H1 (cell line): ENCODE measurements around the gene ASTN2. TPM values are rescaled to one million over a fixed set of nuclear protein-coding genes. Genes with fewer than 3 reads are reported as not detected.

Source experiments
- CHD7 ChIP-seq: fragments of 300-600 bp; sonication (generic); IDR thresholded peaks from 2 replicates; pipeline ENCODE4 v1.7.1; 2012; ENCODE audit warnings: low read length, moderate library complexity, mild to moderate bottlenecking, inconsistent platforms; ENCODE audit not compliant: insufficient replicate concordance
- CREB1 ChIP-seq: IDR thresholded peaks from 2 replicates; pipeline ENCODE4 v1.6.1; 2012; ENCODE audit warnings: inconsistent platforms
- EGR1 ChIP-seq: IDR thresholded peaks from 2 replicates; pipeline ENCODE4 v1.6.1; 2011; ENCODE audit warnings: low read depth, low read length, borderline replicate concordance
- EP300 ChIP-seq, 2 experiments: IDR thresholded peaks; 1 replicate in 1 of 2; 2 replicates in 1 of 2; pipeline ENCODE4 v1.6.1; 2011 to 2012; ENCODE audit warnings: low read depth in 2 of 2, low read length in 2 of 2, mild to moderate bottlenecking in 2 of 2, borderline replicate concordance in 1 of 2, inconsistent platforms in 1 of 2, moderate library complexity in 1 of 2
- GABPA ChIP-seq: IDR thresholded peaks from 2 replicates; pipeline ENCODE4 v1.6.1; 2011; ENCODE audit warnings: mild to moderate bottlenecking, low read length, moderate library complexity, borderline replicate concordance; ENCODE audit not compliant: insufficient read depth
- KDM4A ChIP-seq: IDR thresholded peaks from one replicate; pipeline ENCODE4 v1.7.1; 2012; ENCODE audit warnings: low read depth, mild to moderate bottlenecking, moderate library complexity, low read length, inconsistent platforms; ENCODE audit not compliant: severe bottlenecking
- MAFK ChIP-seq: IDR thresholded peaks from 2 replicates; pipeline ENCODE4 v1.6.1; 2012; ENCODE audit warnings: low read depth, mild to moderate bottlenecking, improper control_type of control experiment, low read length
- POU5F1 ChIP-seq: IDR thresholded peaks from 2 replicates; pipeline ENCODE4 v1.6.1; 2011; ENCODE audit warnings: low read depth, mild to moderate bottlenecking, low read length, moderate library complexity
- SAP30 ChIP-seq: fragments of 300-600 bp; sonication (generic); IDR thresholded peaks from 2 replicates; pipeline ENCODE4 v1.7.1; 2012; ENCODE audit warnings: low read length, moderate library complexity, mild to moderate bottlenecking, inconsistent platforms; ENCODE audit not compliant: insufficient read depth, insufficient replicate concordance
- SP4 ChIP-seq: IDR thresholded peaks from 2 replicates; pipeline ENCODE4 v1.6.1; 2012; ENCODE audit warnings: low read length, inconsistent platforms
- SRF ChIP-seq: IDR thresholded peaks from 2 replicates; pipeline ENCODE4 v1.6.1; 2011; ENCODE audit warnings: mild to moderate bottlenecking, low read depth, low read length, moderate library complexity
- TCF12 ChIP-seq: IDR thresholded peaks from 2 replicates; pipeline ENCODE4 v1.6.1; 2011; ENCODE audit warnings: low read depth, mild to moderate bottlenecking, low read length
- TEAD4 ChIP-seq: IDR thresholded peaks from 2 replicates; pipeline ENCODE4 v1.6.1; 2012; ENCODE audit warnings: low read depth, low read length, inconsistent platforms, mixed read lengths
- polyA plus RNA-seq, 7 experiments: library from polyadenylated mRNA; depleted of rRNA in 3 of 7; stranded (reverse) in 5 of 7; unstranded in 2 of 7; fragments of >200 nt in 5 of 7; fragments of 200-250 nt in 2 of 7; gene quantifications; 1 replicate in 5 of 7; 2 replicates in 1 of 7; 4 replicates in 1 of 7; pipeline versions ENCODE4 v1.2.1 to v1.2.3, GENCODE V29; 2011 to 2013; ENCODE audit warnings: missing spikeins in 2 of 7, mixed read lengths in 2 of 7
- total RNA-seq: library from RNA; stranded (reverse); fragmentation: NEBNext Ultra II Directional; extraction: Animal tissue kit (Norgen Biotek cat#: 25700); gene quantifications from 2 replicates; pipeline ENCODE4 v1.2.1, GENCODE V29; 2021

Gene ASTN2
- total and polyA plus RNA-seq, 2 of the 8 experiments (the other 6 are each of a cell fraction or from before 2014, with no cell fraction given), result 8.2 to 13.7 TPM

DNA sequence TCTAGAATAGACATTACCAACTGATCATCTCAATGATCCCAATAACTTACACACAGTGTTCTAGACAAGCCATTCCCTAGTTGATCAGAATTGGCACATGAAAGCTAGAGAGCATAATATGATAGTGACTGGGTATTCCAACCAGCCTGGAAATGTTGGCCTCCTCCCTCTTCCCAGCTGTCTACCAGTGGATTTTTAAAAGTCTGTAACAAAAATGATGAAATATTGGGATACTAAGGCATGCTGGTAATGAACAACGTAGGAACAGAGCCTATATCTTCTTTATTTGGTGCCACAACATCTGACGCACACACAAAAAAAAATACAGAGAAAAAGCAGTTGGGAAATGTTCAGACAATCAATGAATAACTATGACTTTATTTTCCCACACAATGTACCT, 692.9 kb downstream of the ASTN2 start (continued):
- no peak for TF ChIP-seq CHD7
- TF ChIP-seq GABPA, result no peak
- TF ChIP-seq POU5F1, result no peak
- no peak for TF ChIP-seq TCF12
- TF ChIP-seq SAP30, result no peak
- no peak for TF ChIP-seq TEAD4
- no peak for TF ChIP-seq CREB1
- no peak for TF ChIP-seq SRF
- TF ChIP-seq KDM4A, result no peak
- no peak for TF ChIP-seq EP300 (IDR thresholded peaks at IDR 0.05; ENCODE audit: borderline replicate concordance in 1 of 2, low read depth in 2 of 2, low read length in 2 of 2)
- TF ChIP-seq EGR1, result no peak
- no peak for TF ChIP-seq SP4
- no peak for TF ChIP-seq MAFK
